Adrenal gland (tissue), 12 donors: ENCODE data around the gene TBC1D9B. TPM values are rescaled to one million over a fixed set of nuclear protein-coding genes. Genes with fewer than 3 reads are reported as not detected.

ENCODE experiments used
- DNase-seq, 7 donors: peaks; one replicate each; pipeline ENCODE4 v3.0.0-alpha.2; 2019 to 2020
- H3K27ac ChIP-seq, 5 donors: fragments of 200-600 bp; sonication (generic) in 4 of 5; 1 replicate in 3 of 5; 2 replicates in 2 of 5; pipeline versions ENCODE4 v1.5.1 to v1.8.0; 2016 to 2020; ENCODE audit warnings: mild to moderate bottlenecking in 1 of 5
- H3K27me3 ChIP-seq: fragments of 200-600 bp; 2 replicates; pipeline ENCODE4 v1.8.0; 2021
- H3K36me3 ChIP-seq, 2 donors: fragments of 200-600 bp; replicated peaks in 1 of 2; 1 replicate in 1 of 2; 2 replicates in 1 of 2; pipeline versions ENCODE4 v1.5.1 to v1.8.0; 2018 to 2022
- H3K4me1 ChIP-seq, 2 donors: fragments of 200-600 bp; replicated peaks in 1 of 2; 1 replicate in 1 of 2; 2 replicates in 1 of 2; pipeline versions ENCODE4 v1.5.1 to v1.8.0; 2018 to 2021
- H3K4me3 ChIP-seq, 4 donors: fragments of 200-600 bp; sonication (generic) in 3 of 4; one replicate each; pipeline ENCODE4 v1.5.1; 2016 to 2018
- H3K9me3 ChIP-seq, 3 donors: fragments of 200-600 bp; sonication (generic) in 1 of 3; replicated peaks in 1 of 3; 1 replicate in 2 of 3; 2 replicates in 1 of 3; pipeline versions ENCODE4 v1.5.1 to v1.8.0; 2016 to 2021
- POLR2A ChIP-seq, 2 donors: fragments of 450-650 bp; IDR thresholded peaks; one replicate each; pipeline ENCODE4 v1.6.1; 2017; ENCODE audit warnings: antibody characterized with exemption in 2 of 2, mild to moderate bottlenecking in 2 of 2, moderate library complexity in 1 of 2
- WGBS, 4 donors: extraction: QIAGEN DNeasy Blood & Tissue Kit in 2 of 4; methylation state at CpG; one replicate each; pipeline versions ENCODE4 v1.1.5 to v1.1.7; 2013 to 2017; 5-methylcytosine and 5-hydroxymethylcytosine counted together
- intact Hi-C, 2 donors: fragments of 100-400 bp; cut with DNase I; formaldehyde crosslinking; loops; one replicate each; pipeline versions ENCODE4 v1.14.1 to v1.15.0; 2022 to 2023
- polyA plus RNA-seq, 3 donors: library from polyadenylated mRNA; stranded (reverse); fragments of 200-250 nt in 2 of 3; fragments of 350-450 nt in 1 of 3; fragmentation: Illumina TruSeq in 1 of 3; extraction: RNeasy Lipid Tissue Mini Kit (QIAGEN cat#74804) in 1 of 3; gene quantifications; one replicate each; pipeline ENCODE4 v1.2.3, GENCODE V29; 2013 to 2014
- total RNA-seq, 9 donors: library from RNA; depleted of rRNA in 4 of 9; stranded (reverse); fragments of >200 nt in 4 of 9; fragments of 120-200 nt in 1 of 9; fragmentation: NEBNext Ultra II Directional in 1 of 9; extraction: Animal tissue kit (Norgen Biotek cat#: 25700) in 1 of 9; gene quantifications; one replicate each; pipeline versions ENCODE4 v1.1.0 to v1.2.4, GENCODE V29; 2013 to 2023
- TF ChIP-seq, protein P1 (sequence below), 6 experiments: fragments of 450-650 bp in 4 of 6; fragments of 200-600 bp in 2 of 6; sonication (generic) in 1 of 6; IDR thresholded peaks; 1 replicate in 5 of 6; 2 replicates in 1 of 6; pipeline versions ENCODE4 v1.5.1 to v1.8.0; 2016 to 2021; ENCODE audit warnings: antibody characterized with exemption in 6 of 6, mild to moderate bottlenecking in 2 of 6, moderate library complexity in 1 of 6
- donor health status: healthy with polysubstance abuse.
- donor health status: Bipolar disorder and iron deficiency.
- donor health status: DM: yes; HTN: yes; CAD: no.
- donor health status: DM: no; HTN: no; CAD: no.
- donor health status: DM: no; HTN: no; CAD: no.
- donor health status: DM: yes; HTN: yes; CAD: no.

The TBC1D9B gene
- total and polyA plus RNA-seq, 12 donors: 30.7 to 192 (median 128) TPM

DNA sequence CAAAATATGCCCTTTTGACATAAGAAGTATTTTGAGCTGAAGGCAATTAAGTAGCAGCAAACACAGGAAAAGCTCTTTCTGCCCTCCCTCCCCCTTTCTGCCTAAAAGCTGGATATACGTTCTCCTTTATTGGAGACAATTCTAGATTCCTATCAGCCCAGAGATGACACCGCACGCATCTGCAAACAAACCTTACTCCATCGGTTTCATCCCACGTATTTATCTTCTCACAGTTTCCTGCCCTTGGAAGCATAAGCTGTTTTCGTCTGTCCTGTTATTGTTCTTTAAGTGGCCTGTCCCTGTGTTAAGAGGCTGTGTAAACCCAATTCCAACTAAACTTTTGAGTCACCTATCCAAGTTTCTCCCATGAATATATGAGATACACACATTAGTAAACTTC is 11.8 kb downstream of the TBC1D9B start:
- DNase-seq: no peak
- Histone ChIP-seq H3K27ac (no peak overlapping the region), H3K27me3 (no peaks in the 10 kb centered on the region), H3K36me3 (peaks cover 0 to 69% of the 10 kb centered on the region in 2 donors), H3K4me3 (no peak overlapping the region), H3K4me1 (peaks cover 7% of the 10 kb centered on the region in 2 donors), H3K9me3 (no peaks in the 10 kb centered on the region)
- 70 to 82% (median 73%) methylated on average over 6 of the region's 6 CpGs for WGBS, 4 donors
- TF ChIP-seq POLR2A (IDR thresholded peaks at IDR 0.05): no peak
- TF ChIP-seq, protein P1, sequence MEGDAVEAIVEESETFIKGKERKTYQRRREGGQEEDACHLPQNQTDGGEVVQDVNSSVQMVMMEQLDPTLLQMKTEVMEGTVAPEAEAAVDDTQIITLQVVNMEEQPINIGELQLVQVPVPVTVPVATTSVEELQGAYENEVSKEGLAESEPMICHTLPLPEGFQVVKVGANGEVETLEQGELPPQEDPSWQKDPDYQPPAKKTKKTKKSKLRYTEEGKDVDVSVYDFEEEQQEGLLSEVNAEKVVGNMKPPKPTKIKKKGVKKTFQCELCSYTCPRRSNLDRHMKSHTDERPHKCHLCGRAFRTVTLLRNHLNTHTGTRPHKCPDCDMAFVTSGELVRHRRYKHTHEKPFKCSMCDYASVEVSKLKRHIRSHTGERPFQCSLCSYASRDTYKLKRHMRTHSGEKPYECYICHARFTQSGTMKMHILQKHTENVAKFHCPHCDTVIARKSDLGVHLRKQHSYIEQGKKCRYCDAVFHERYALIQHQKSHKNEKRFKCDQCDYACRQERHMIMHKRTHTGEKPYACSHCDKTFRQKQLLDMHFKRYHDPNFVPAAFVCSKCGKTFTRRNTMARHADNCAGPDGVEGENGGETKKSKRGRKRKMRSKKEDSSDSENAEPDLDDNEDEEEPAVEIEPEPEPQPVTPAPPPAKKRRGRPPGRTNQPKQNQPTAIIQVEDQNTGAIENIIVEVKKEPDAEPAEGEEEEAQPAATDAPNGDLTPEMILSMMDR (IDR thresholded peaks at IDR 0.05): no peak
- intact Hi-C loops: no loop called here

- TF ChIP-seq, protein P1 (IDR thresholded peaks at IDR 0.05): no peak
- TF ChIP-seq POLR2A (IDR thresholded peaks at IDR 0.05): no peak
- Histone ChIP-seq H3K4me3 (no peak overlapping the region), H3K27ac (no peak overlapping the region), H3K27me3 (no peaks in the 10 kb centered on the region), H3K36me3 (peaks cover 0 to 84% of the 10 kb centered on the region in 2 donors), H3K9me3 (no peaks in the 10 kb centered on the region), H3K4me1 (no peaks in the 10 kb centered on the region)
- intact Hi-C loops: no loop called here
- 90 to 98% (median 95%) methylated on average over 24 to 26 of the region's 26 CpGs for WGBS, 4 donors
- DNase-seq: no peak
These were observed 13.5 kb downstream of the TBC1D9B start for GRCh38 chr5:179893958-179894895.

- no peak overlapping the region for H3K4me3 ChIP-seq
- H3K4me1 ChIP-seq: no peaks in the 10 kb centered on the region
- H3K27me3 ChIP-seq: no peaks in the 10 kb centered on the region
- peaks cover 0 to 82% of the 10 kb centered on the region in 2 donors for H3K36me3 ChIP-seq
- intact Hi-C loops: no loop called here
- WGBS, 4 donors: 91 to 96% (median 94%) methylated on average over 17 to 31 of the region's 31 CpGs
- TF ChIP-seq, protein P1 (IDR thresholded peaks at IDR 0.05): no peak
- no peak for TF ChIP-seq POLR2A (IDR thresholded peaks at IDR 0.05)
- H3K9me3 ChIP-seq: no peaks in the 10 kb centered on the region
- no peak overlapping the region for H3K27ac ChIP-seq
- DNase-seq: no peak
These were observed 14.4 kb downstream of the TBC1D9B start for GRCh38 chr5:179893076-179893957.

GRCh38 chr5:179892255-179892654 is 15.4 kb downstream of the TBC1D9B start:
- H3K36me3 ChIP-seq: peaks cover 0 to 82% of the 10 kb centered on the region in 2 donors
- no peak for DNase-seq
- no peak overlapping the region for H3K27ac ChIP-seq
- no peak overlapping the region for H3K4me3 ChIP-seq
- 76 to 93% (median 81%) methylated on average over 2 to 5 of the region's 5 CpGs for WGBS, 4 donors
- no peaks in the 10 kb centered on the region for H3K27me3 ChIP-seq
- TF ChIP-seq, protein P1 (IDR thresholded peaks at IDR 0.05): no peak
- TF ChIP-seq POLR2A (IDR thresholded peaks at IDR 0.05): no peak
- intact Hi-C loops: no loop called here
- no peaks in the 10 kb centered on the region for H3K9me3 ChIP-seq
- H3K4me1 ChIP-seq: no peaks in the 10 kb centered on the region
